Brain microvascular endothelial cell (primary cell): ENCODE results near the gene TBX18.

ENCODE experiments used
- DNase-seq: peaks from one replicate; pipeline ENCODE4 v3.0.0-alpha.2; 2020
- H3K27ac ChIP-seq: fragments of 250-450 bp; sonication (Bioruptor Pico); 2 replicates; pipeline ENCODE4 v1.5.1; 2020; ENCODE audit warnings: mild to moderate bottlenecking, moderate library complexity
- H3K27me3 ChIP-seq: fragments of 250-450 bp; sonication (Bioruptor Pico); replicated peaks from 2 replicates; pipeline ENCODE4 v1.5.1; 2020; ENCODE audit warnings: mild to moderate bottlenecking
- H3K36me3 ChIP-seq: fragments of 250-450 bp; sonication (Bioruptor Pico); replicated peaks from 2 replicates; pipeline ENCODE4 v1.5.1; 2020; ENCODE audit warnings: mild to moderate bottlenecking
- H3K4me3 ChIP-seq: 2 replicates; pipeline ENCODE4 v1.5.1; 2011; ENCODE audit warnings: low read depth, mild to moderate bottlenecking, control low read depth, low read length, moderate library complexity
- in situ Hi-C: cut with HindIII; loops from 2 replicates; pipeline ENCODE4 v1.10.0; 2017; ENCODE audit warnings: low sequenced_read_pairs, low pct_ligation_motif_present
- TF ChIP-seq, protein P1 (sequence below): IDR thresholded peaks from 2 replicates; pipeline ENCODE4 v1.5.1; 2011; ENCODE audit warnings: low read depth, mild to moderate bottlenecking, moderate library complexity, low read length, control low read depth, inconsistent platforms; ENCODE audit errors: missing control alignments

TBX18 gene

DNA sequence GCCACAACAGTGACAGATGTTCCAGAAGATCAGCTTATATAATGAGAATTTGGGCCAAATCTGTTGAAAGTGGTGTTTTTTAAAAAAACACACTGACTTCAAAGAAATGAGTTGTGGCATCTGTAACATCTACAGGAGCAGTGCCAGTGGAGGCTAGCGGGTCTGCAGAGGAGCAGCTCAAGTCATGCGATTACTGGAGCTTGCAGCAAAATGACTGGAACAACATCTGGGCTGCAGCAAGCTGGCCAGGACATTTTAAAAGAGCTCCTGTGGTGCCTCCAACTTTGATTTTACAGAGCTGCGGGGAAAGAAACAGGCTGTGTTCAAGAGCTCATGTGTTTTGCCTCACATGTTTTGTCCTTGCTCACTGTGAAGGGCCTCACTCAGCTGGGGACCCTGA, 57.2 kb downstream of the TBX18 start:
- no peak overlapping the region for H3K27ac ChIP-seq
- in situ Hi-C loops: no loop called here
- H3K27me3 ChIP-seq: no peaks in the 10 kb centered on the region
- TF ChIP-seq, protein P1, sequence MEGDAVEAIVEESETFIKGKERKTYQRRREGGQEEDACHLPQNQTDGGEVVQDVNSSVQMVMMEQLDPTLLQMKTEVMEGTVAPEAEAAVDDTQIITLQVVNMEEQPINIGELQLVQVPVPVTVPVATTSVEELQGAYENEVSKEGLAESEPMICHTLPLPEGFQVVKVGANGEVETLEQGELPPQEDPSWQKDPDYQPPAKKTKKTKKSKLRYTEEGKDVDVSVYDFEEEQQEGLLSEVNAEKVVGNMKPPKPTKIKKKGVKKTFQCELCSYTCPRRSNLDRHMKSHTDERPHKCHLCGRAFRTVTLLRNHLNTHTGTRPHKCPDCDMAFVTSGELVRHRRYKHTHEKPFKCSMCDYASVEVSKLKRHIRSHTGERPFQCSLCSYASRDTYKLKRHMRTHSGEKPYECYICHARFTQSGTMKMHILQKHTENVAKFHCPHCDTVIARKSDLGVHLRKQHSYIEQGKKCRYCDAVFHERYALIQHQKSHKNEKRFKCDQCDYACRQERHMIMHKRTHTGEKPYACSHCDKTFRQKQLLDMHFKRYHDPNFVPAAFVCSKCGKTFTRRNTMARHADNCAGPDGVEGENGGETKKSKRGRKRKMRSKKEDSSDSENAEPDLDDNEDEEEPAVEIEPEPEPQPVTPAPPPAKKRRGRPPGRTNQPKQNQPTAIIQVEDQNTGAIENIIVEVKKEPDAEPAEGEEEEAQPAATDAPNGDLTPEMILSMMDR: no peak
- no peak for DNase-seq
- no peak overlapping the region for H3K4me3 ChIP-seq
- no peaks in the 10 kb centered on the region for H3K36me3 ChIP-seq

DNA sequence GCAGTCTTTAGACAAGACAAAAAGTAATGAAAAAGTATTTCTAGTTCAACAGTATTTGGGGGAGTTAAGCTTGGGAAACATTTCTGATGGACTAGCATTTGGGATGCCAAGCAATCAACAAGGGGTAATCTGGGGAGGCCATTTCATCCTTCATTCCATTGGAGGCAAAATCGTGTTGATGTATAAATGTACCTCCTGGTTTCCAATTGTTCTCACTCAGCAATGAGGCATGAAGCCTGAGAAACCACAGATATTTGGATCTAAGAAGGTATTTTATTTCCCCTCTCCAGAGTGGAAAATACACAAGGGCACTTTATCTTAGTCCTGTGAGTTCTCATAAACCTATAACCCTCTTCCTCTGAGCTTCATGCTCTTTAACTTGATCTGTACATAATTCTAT, 68.2 kb downstream of the TBX18 start:
- no peaks in the 10 kb centered on the region for H3K27me3 ChIP-seq
- H3K4me3 ChIP-seq: no peak overlapping the region
- H3K36me3 ChIP-seq: no peaks in the 10 kb centered on the region
- no peak for DNase-seq
- no peak overlapping the region for H3K27ac ChIP-seq
- TF ChIP-seq, protein P1: no peak
- in situ Hi-C loops: no loop called here

GRCh38 chr6:84691978-84692623, 72.3 kb downstream of the TBX18 start:
- DNase-seq: no peak
- Histone ChIP-seq H3K4me3 (no peak overlapping the region), H3K27ac (no peak overlapping the region), H3K27me3 (no peaks in the 10 kb centered on the region), H3K36me3 (no peaks in the 10 kb centered on the region)
- in situ Hi-C loops: no loop called here
- TF ChIP-seq, protein P1: no peak

DNA sequence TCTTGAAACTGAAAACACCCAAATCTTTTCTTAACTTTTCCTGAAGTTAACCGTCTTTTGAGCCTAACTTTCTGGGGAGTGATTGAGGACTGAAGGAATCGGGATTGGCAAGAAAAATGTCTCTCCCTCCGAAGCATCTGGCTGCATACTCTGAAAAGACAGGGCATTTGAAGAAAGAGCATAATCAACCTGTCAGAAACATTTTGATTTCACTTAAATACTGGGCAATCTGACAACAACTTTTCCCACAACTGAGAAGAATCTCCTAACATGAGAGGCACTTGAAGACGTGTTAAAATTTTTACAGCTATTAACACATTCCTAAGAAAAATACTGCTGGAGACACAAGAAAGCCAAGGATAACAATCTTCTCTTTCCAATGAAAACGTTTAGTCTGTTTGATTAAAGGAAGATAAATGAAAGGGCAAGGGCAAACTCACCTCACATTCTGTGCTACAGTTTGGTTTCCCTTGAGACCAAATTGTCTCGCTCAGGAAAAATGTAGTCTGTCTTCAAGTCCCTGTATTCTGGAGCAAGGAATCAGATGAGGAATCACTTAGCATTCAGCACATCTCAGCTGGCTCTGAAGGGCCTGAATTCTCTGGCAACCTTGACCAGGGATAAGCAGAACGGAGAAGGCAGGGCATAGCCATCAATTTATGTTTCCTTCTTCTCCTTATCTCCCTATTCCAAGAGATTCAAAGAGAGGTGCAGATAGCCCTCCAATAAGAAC, 76.1 kb downstream of the TBX18 start:
- Histone ChIP-seq H3K36me3 (no peaks in the 10 kb centered on the region), H3K27me3 (no peaks in the 10 kb centered on the region), H3K4me3 (no peak overlapping the region), H3K27ac (no peak overlapping the region)
- TF ChIP-seq, protein P1: no peak
- no peak for DNase-seq
- in situ Hi-C loops: no loop called here

DNA sequence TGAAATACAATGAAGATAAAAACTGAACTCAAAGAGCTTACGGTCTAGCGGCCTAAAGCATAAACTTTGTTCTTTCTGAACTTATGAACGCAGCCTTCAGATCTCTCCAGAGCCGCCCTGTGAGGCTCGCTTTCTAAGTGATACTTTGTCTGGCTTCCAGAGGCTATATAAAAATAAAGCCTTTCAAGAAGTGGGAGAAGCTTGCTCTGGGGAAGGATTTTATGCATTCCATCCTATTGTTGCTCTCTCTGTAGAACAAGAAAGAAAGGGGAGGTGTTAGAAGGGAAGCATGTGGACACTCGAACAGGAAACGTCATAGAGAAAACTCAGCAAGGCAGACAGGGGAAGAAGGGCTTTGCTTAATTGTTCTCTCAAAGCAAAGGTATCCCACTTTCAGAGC, 77.0 kb downstream of the TBX18 start:
- TF ChIP-seq, protein P1: no peak
- DNase-seq: no peak
- Histone ChIP-seq H3K4me3 (no peak overlapping the region), H3K27ac (no peak overlapping the region), H3K27me3 (no peaks in the 10 kb centered on the region), H3K36me3 (no peaks in the 10 kb centered on the region)
- in situ Hi-C loops: no loop called here
